GM12878 (cell line): ENCODE measurements around the gene LMAN2. TPM values are rescaled to one million over a fixed set of nuclear protein-coding genes. Genes with fewer than 3 reads are reported as not detected.

Source experiments
- ATAC-seq: fragments of 200-7000 bp; cut with Tn5 transposase; 3 replicates; pipeline ENCODE4 v1.9.1; 2020; ENCODE audit warnings: mild to moderate bottlenecking, moderate library complexity
- BruUV-seq: library from RNA; stranded (reverse); fragments of 400-500 nt; replicated peaks from 2 replicates; lab custom pipeline; 2021; lab: Mats Ljungman, UMichigan
- CTCF ChIA-PET: fragments of 300-600 bp; sonication (Branson Sonifier 250); formaldehyde crosslinking; extraction: SDS; loops from one replicate; lab custom pipeline; 2021; ENCODE audit warnings: inconsistent platforms; lab: Yijun Ruan, JAX
- POLR2A ChIA-PET: fragments of 350-600 bp; formaldehyde crosslinking; extraction: SDS; loops from one replicate; lab custom pipeline; 2021; ENCODE audit warnings: inconsistent platforms; lab: Charles Lee
- RAD21 ChIA-PET: fragments of 300-600 bp; sonication (Branson Sonifier 250); formaldehyde crosslinking; loops from one replicate; lab custom pipeline; 2023; ENCODE audit warnings: antibody characterized with exemption; ENCODE audit not compliant: unreplicated experiment; lab: Charles Lee
- SMC1A ChIA-PET: fragments of 300-600 bp; sonication (Branson Sonifier 250); formaldehyde crosslinking; loops from one replicate; lab custom pipeline; 2023; ENCODE audit not compliant: unreplicated experiment, uncharacterized antibody; lab: Charles Lee
- DNase-seq: peaks from one replicate; pipeline ENCODE4 v3.0.0-alpha.2; 2011; ENCODE audit warnings: low read depth, low spot score
- FAIRE-seq: peaks from 3 replicates; lab custom pipeline; 2011; peaks lifted over from hg19 to GRCh38; lab: Jason Lieb, UNC
- H2AFZ ChIP-seq: 2 replicates; pipeline ENCODE4 v1.6.0; 2011; ENCODE audit warnings: low read depth, low read length, control low read depth; ENCODE audit not compliant: control insufficient read depth
- H3K27ac ChIP-seq: 2 replicates; pipeline ENCODE4 v1.5.1; 2011; ENCODE audit warnings: control low read depth; ENCODE audit not compliant: control insufficient read depth, insufficient read depth
- H3K27me3 ChIP-seq, 2 experiments: replicated peaks in 1 of 2; 2 replicates each; pipeline versions ENCODE4 v1.6.0 to v1.6.1; 2011; ENCODE audit warnings: low read length in 1 of 2; ENCODE audit not compliant: control insufficient read depth in 2 of 2, insufficient read depth in 2 of 2
- H3K36me3 ChIP-seq, 2 experiments: 2 replicates each; pipeline ENCODE4 v1.5.1; 2011; ENCODE audit warnings: low read length in 1 of 2; ENCODE audit not compliant: control insufficient read depth in 2 of 2, insufficient read depth in 2 of 2
- H3K4me1 ChIP-seq: 2 replicates; pipeline ENCODE4 v1.6.1; 2011; ENCODE audit warnings: mild to moderate bottlenecking, low read length, moderate library complexity, mixed read lengths; ENCODE audit not compliant: control insufficient read depth, insufficient read depth
- H3K4me2 ChIP-seq: 2 replicates; pipeline ENCODE4 v1.6.0; 2011; ENCODE audit warnings: control low read depth; ENCODE audit not compliant: control insufficient read depth, insufficient read depth
- H3K4me3 ChIP-seq: fragments of 200-600 bp; sonication (generic); 2 replicates; pipeline ENCODE4 v1.5.1; 2016
- H3K79me2 ChIP-seq: 2 replicates; pipeline ENCODE4 v1.6.0; 2011; ENCODE audit warnings: low read length; ENCODE audit not compliant: control insufficient read depth, insufficient read depth
- H3K9ac ChIP-seq: 2 replicates; pipeline ENCODE4 v1.8.0; 2011; ENCODE audit warnings: low read length, control low read depth, mixed read lengths; ENCODE audit not compliant: control insufficient read depth, insufficient read depth
- H3K9me3 ChIP-seq: replicated peaks from 3 replicates; pipeline ENCODE4 v1.5.1; 2011; ENCODE audit warnings: mild to moderate bottlenecking, low read length; ENCODE audit not compliant: control insufficient read depth, insufficient read depth
- H4K20me1 ChIP-seq: 2 replicates; pipeline ENCODE4 v1.6.0; 2011; ENCODE audit not compliant: control insufficient read depth, insufficient read depth
- CBX3 ChIP-seq: fragments of 200-600 bp; sonication (generic); IDR thresholded peaks from 2 replicates; pipeline ENCODE4 v1.6.1; 2016; ENCODE audit warnings: low read depth, borderline replicate concordance
- EZH2 ChIP-seq: IDR thresholded peaks from 2 replicates; pipeline ENCODE4 v1.6.1; 2012; ENCODE audit warnings: low read depth, mild to moderate bottlenecking, control low read depth, inconsistent platforms, low read length, borderline replicate concordance; ENCODE audit not compliant: control insufficient read depth
- KDM1A ChIP-seq: fragments of 200-600 bp; sonication (generic); IDR thresholded peaks from 2 replicates; pipeline ENCODE4 v1.6.1; 2016; ENCODE audit warnings: borderline replicate concordance
- MEF2B ChIP-seq: fragments of 450-650 bp; IDR thresholded peaks from 2 replicates; pipeline ENCODE4 v1.6.1; 2018; ENCODE audit warnings: mild to moderate bottlenecking, moderate library complexity; ENCODE audit not compliant: partially characterized antibody, poor library complexity, severe bottlenecking
- PAX8 ChIP-seq: fragments of 450-650 bp; IDR thresholded peaks from 2 replicates; pipeline ENCODE4 v1.6.1; 2017; ENCODE audit warnings: mild to moderate bottlenecking, moderate library complexity
- POU2F2 ChIP-seq: IDR thresholded peaks from 3 replicates; pipeline ENCODE4 v1.6.1; 2011; ENCODE audit warnings: low read depth, mild to moderate bottlenecking, low read length, borderline replicate concordance
- RAD21 ChIP-seq: IDR thresholded peaks from 2 replicates; pipeline ENCODE4 v1.6.1; 2011; ENCODE audit warnings: mild to moderate bottlenecking, low read depth, low read length, moderate library complexity; ENCODE audit not compliant: insufficient read depth
- ZNF217 ChIP-seq: fragments of 450-650 bp; IDR thresholded peaks from 2 replicates; pipeline ENCODE4 v1.6.1; 2017; ENCODE audit warnings: antibody characterized with exemption, mild to moderate bottlenecking
- ZSCAN29 ChIP-seq: fragments of 450-650 bp; IDR thresholded peaks from 2 replicates; pipeline ENCODE4 v1.6.1; 2017; ENCODE audit warnings: mild to moderate bottlenecking, moderate library complexity
- WGBS: methylation state at CpG from one replicate; pipeline ENCODE4 v1.1.6; 2016; ENCODE audit warnings: low lambda C conversion rate; ENCODE audit not compliant: insufficient replicate concordance, insufficient coverage; ENCODE audit errors: missing lambda C conversion rate; 5-methylcytosine and 5-hydroxymethylcytosine counted together
- in situ Hi-C: fragments of 300-500 bp; cut with MboI; formaldehyde crosslinking; loops from 9 replicates; pipeline ENCODE4 v1.14.3; 2018; ENCODE audit warnings: mixed read lengths
- intact Hi-C: fragments of 100-400 bp; cut with micrococcal nuclease; formaldehyde crosslinking; loops from one replicate; pipeline ENCODE4 v1.14.2; 2022; ENCODE audit not compliant: unreplicated experiment
- polyA plus RNA-seq, 11 experiments: library from polyadenylated mRNA; depleted of rRNA in 4 of 11; unstranded in 6 of 11; stranded (reverse) in 5 of 11; fragments of >200 nt; fragmentation: Nextera tagmentation in 4 of 11; fragmentation: Illumina TruSeq in 1 of 11; extraction: Ambion mirVana in 4 of 11; extraction: Trizol in 1 of 11; gene quantifications; 1 replicate in 1 of 11; 2 replicates in 10 of 11; pipeline versions ENCODE4 v1.2.1 to v1.2.3, GENCODE V29; 2011 to 2016; ENCODE audit warnings: inconsistent platforms in 2 of 11, missing spikeins in 2 of 11, low read depth in 1 of 11
- total RNA-seq, 4 experiments: library from RNA; depleted of rRNA in 3 of 4; stranded (reverse); fragments of >200 nt in 3 of 4; fragmentation: Illumina TruSeq in 1 of 4; extraction: Trizol in 1 of 4; gene quantifications; 2 replicates each; pipeline versions ENCODE4 v1.2.1 to v1.2.3, GENCODE V29; 2013 to 2021
- TF ChIP-seq, protein P1 (sequence below): fragments of 450-650 bp; IDR thresholded peaks from 2 replicates; pipeline ENCODE4 v1.6.1; 2016; ENCODE audit warnings: mild to moderate bottlenecking
- TF ChIP-seq, protein P2 (sequence below): fragments of 450-650 bp; IDR thresholded peaks from 2 replicates; pipeline ENCODE4 v1.6.1; 2017; ENCODE audit warnings: mild to moderate bottlenecking, low read depth, inconsistent platforms; ENCODE audit not compliant: poor library complexity, severe bottlenecking
- TF ChIP-seq, protein P3 (sequence below): IDR thresholded peaks from 2 replicates; pipeline ENCODE4 v1.6.1; 2011; ENCODE audit warnings: borderline replicate concordance, low read depth, mild to moderate bottlenecking, moderate library complexity, low read length; ENCODE audit not compliant: insufficient read depth, poor library complexity, severe bottlenecking

LMAN2 gene
- total and polyA plus RNA-seq, 10 of the 15 experiments (the other 5 are each of a cell fraction or from before 2014, with no cell fraction given) = 2.4 to 264 (median 147) TPM

DNA sequence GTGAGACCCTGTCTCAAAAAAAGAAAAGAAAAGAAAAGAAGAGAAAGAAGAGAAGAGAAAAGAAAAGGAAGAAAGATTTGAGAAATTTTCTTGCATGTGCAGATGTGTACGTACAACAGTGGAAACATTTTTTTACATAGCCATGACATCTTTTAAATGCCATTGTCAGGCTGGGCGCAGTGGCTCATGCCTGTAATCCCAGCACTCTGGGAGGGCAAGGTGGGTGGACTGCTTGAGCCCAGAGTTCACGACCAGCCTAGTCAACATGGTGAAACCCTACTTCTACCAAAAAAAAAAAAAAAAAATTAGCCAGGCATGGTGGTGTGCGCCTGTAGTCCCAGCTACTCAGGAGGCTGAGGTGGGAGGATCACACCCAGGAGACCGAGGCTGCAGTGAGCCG is 6.6 kb downstream of the LMAN2 start:
- no peaks in the 10 kb centered on the region; the same call in 1 of the 3 replicates for H3K9me3 ChIP-seq
- H2AFZ ChIP-seq = no peak overlapping the region
- H3K27ac ChIP-seq = no peak overlapping the region
- BruUV-seq = no TSS peak
- intact Hi-C loops (no loop called here), in situ Hi-C loops (no loop called here)
- H3K9ac ChIP-seq = no peak overlapping the region
- 97% methylated on average over 5 of the region's 6 CpGs for WGBS
- H3K4me2 ChIP-seq = no peak overlapping the region
- ChIA-PET SMC1A (no interaction called here), POLR2A (interaction anchor here (0.7 kb wide), 1 partner anchor 166 kb away, joined by 3 read pairs; no protein-coding TSS in a partner anchor), CTCF (interaction anchor here (2.1 to 2.9 kb wide), 2 partner anchors 35 to 44 kb away, joined by 4 to 13 read pairs; no protein-coding TSS in a partner anchor), RAD21 (interaction anchor here (0.7 kb wide), 1 partner anchor 38 kb away, joined by 3 read pairs; no protein-coding TSS in a partner anchor)
- H3K4me1 ChIP-seq = peaks cover 6% of the 10 kb centered on the region
- DNase-seq = no peak
- no peak for ATAC-seq
- H3K36me3 ChIP-seq = peaks cover 0 to 17% of the 10 kb centered on the region in 2 experiments; a peak in 2 of 4 replicates
- 0 out of 2 replicates have a peak, but pooled peaks cover 3% of the 10 kb centered on the region for H4K20me1 ChIP-seq
- TF ChIP-seq PAX8 (no peak), KDM1A (no peak), EZH2 (no peak), CBX3 (no peak), RAD21 (no peak), ZNF217 (no peak), MEF2B (no peak), ZSCAN29 (no peak), POU2F2 (no peak)
- TF ChIP-seq, protein P1, sequence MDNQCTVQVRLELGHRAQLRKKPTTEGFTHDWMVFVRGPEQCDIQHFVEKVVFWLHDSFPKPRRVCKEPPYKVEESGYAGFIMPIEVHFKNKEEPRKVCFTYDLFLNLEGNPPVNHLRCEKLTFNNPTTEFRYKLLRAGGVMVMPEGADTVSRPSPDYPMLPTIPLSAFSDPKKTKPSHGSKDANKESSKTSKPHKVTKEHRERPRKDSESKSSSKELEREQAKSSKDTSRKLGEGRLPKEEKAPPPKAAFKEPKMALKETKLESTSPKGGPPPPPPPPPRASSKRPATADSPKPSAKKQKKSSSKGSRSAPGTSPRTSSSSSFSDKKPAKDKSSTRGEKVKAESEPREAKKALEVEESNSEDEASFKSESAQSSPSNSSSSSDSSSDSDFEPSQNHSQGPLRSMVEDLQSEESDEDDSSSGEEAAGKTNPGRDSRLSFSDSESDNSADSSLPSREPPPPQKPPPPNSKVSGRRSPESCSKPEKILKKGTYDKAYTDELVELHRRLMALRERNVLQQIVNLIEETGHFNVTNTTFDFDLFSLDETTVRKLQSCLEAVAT = no peak
- TF ChIP-seq, protein P2, sequence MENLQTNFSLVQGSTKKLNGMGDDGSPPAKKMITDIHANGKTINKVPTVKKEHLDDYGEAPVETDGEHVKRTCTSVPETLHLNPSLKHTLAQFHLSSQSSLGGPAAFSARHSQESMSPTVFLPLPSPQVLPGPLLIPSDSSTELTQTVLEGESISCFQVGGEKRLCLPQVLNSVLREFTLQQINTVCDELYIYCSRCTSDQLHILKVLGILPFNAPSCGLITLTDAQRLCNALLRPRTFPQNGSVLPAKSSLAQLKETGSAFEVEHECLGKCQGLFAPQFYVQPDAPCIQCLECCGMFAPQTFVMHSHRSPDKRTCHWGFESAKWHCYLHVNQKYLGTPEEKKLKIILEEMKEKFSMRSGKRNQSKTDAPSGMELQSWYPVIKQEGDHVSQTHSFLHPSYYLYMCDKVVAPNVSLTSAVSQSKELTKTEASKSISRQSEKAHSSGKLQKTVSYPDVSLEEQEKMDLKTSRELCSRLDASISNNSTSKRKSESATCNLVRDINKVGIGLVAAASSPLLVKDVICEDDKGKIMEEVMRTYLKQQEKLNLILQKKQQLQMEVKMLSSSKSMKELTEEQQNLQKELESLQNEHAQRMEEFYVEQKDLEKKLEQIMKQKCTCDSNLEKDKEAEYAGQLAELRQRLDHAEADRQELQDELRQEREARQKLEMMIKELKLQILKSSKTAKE = no peak
- TF ChIP-seq, protein P3, sequence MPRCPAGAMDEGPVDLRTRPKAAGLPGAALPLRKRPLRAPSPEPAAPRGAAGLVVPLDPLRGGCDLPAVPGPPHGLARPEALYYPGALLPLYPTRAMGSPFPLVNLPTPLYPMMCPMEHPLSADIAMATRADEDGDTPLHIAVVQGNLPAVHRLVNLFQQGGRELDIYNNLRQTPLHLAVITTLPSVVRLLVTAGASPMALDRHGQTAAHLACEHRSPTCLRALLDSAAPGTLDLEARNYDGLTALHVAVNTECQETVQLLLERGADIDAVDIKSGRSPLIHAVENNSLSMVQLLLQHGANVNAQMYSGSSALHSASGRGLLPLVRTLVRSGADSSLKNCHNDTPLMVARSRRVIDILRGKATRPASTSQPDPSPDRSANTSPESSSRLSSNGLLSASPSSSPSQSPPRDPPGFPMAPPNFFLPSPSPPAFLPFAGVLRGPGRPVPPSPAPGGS = no peak
- no peak overlapping the region for H3K4me3 ChIP-seq
- FAIRE-seq = no peak
- H3K79me2 ChIP-seq = peaks cover 52% of the 10 kb centered on the region
- H3K27me3 ChIP-seq = no peaks in the 10 kb centered on the region
